Measurements from ENCODE around the gene SORBS1.

Gene SORBS1

DNA sequence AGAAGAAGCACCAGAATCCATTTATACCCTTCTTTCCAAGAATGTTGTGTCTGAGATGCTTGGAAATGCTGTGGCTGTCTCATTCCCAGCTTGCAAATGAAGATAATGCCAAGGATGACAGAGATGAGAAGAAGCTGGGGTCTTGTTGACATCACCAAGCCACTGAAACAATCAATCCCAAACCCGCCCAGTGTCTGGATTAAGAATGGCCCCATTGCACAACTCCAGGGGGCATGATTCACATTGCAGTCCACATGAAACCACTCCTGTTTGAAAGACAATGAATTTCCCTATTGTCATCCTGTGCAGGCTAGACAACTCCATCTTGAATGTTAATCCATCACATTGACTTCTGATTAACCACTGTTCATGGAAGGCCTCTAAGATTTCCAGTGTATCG, 28.6 kb downstream of the SORBS1 start:
- TF ChIP-seq, protein P1, sequence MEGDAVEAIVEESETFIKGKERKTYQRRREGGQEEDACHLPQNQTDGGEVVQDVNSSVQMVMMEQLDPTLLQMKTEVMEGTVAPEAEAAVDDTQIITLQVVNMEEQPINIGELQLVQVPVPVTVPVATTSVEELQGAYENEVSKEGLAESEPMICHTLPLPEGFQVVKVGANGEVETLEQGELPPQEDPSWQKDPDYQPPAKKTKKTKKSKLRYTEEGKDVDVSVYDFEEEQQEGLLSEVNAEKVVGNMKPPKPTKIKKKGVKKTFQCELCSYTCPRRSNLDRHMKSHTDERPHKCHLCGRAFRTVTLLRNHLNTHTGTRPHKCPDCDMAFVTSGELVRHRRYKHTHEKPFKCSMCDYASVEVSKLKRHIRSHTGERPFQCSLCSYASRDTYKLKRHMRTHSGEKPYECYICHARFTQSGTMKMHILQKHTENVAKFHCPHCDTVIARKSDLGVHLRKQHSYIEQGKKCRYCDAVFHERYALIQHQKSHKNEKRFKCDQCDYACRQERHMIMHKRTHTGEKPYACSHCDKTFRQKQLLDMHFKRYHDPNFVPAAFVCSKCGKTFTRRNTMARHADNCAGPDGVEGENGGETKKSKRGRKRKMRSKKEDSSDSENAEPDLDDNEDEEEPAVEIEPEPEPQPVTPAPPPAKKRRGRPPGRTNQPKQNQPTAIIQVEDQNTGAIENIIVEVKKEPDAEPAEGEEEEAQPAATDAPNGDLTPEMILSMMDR (IDR thresholded peaks at IDR 0.05; ENCODE audit: low read depth, low read length, missing control alignments) = no peak
- DNase-seq (ENCODE audit: low read depth) = no peak
- H3K4me3 ChIP-seq (ENCODE audit: low read depth, low read length) = no peak overlapping the region
- in situ Hi-C loops (cut with HindIII; ENCODE audit: low sequenced_read_pairs) = no loop called here

DNA sequence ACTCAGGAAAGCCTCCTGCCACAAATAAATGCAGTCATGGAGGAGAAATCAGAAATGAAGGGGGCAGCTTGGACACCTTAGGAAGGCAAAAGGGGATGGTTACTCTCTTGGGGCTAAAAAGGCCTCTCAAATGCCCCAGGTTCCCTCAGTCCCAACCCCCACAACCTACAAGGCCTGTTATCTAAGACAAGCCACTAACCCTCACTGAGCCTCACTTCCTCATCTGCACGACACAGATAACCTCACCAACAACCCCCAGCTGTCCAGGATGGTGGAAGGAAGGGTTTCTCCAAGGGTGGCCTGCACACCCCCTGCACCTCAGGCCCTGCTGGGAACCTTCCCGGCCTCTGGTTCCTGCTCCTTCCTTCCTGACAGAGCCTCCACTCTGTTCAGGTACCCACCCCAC, 29.2 kb downstream of the SORBS1 start:
- TF ChIP-seq, protein P1 (IDR thresholded peaks at IDR 0.05; ENCODE audit: low read depth, low read length, missing control alignments) = no peak
- no peak for DNase-seq (ENCODE audit: low read depth)
- H3K4me3 ChIP-seq (ENCODE audit: low read depth, low read length) = no peak overlapping the region
- in situ Hi-C loops (cut with HindIII; ENCODE audit: low sequenced_read_pairs) = no loop called here

DNA sequence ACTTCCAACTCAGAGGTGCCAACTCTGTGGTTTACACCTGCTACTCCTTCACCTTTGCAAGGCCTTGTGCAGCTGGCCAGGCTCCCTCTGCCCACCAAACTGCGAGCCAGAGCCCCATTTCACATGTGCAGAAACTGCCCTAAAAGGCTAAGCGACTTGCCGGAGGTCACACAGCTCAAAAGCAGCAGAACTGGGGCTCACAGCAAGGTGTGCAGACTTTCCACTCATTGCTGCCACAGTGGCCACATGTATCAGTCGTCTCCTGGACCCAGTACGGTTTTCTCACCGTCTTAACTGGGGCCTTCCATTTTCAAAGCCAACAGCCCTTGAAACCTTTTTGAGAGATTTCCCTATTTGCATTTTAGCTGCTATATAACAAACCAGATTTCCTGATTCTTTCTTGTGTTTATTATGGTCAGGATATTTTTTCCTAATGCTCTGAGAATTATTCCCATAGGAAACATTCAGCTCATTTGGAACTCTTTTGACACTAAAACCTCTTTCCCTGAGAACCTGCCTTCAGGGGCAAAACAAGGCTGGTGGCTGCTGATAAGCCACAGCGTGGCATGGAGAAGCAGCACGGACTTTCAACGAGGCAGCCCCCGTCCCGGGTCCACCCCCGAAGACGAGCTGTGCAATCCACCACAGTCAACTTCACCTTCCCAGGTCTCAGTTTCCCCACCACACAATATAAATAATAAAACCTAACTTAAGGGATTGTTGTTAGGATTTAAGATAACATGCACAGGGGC, 29.9 kb downstream of the SORBS1 start:
- TF ChIP-seq, protein P1 (IDR thresholded peaks at IDR 0.05; ENCODE audit: low read depth, low read length, missing control alignments) = no peak
- in situ Hi-C loops (cut with HindIII; ENCODE audit: low sequenced_read_pairs) = no loop called here
- DNase-seq (ENCODE audit: low read depth) = no peak
- no peak overlapping the region for H3K4me3 ChIP-seq (ENCODE audit: low read depth, low read length)

DNA sequence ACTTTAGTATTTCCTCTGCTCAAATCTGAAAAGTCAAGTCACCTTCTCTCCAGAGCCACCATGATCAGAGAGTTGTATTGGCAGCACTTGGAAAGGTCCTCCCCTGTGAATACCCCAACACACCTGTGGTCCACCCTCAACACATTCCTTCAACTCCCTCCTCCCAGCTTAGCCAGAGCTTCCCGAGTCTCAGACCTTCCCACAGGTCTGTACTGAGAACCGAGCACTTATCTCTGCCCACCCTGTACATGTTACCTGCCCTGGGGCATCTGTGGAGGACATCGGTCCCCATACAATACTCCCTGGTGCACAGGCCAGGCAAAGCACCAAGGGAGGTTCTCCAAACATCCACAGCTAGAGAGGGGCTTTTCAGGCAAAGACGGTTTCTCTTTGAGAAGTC, 30.6 kb downstream of the SORBS1 start:
- in situ Hi-C loops (cut with HindIII; ENCODE audit: low sequenced_read_pairs) = no loop called here

DNA sequence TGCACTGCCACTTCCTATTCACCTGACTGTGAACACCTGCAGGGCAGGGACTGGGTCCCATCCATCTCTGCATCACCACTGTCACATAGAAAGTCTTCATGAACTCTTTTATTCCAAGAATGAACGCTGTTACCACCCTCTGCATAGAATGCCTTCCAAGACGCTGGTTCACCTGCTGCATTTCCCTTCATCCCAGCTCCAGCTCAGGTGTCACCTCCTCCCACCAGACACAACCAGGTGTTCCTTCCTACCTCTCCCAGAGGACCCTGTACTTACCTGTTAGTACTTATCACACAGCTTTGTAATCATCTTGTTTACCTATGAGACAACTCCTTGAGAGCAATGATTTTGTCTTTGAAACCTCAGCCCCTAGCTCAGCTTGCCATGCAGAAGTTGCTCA, 31.1 kb downstream of the SORBS1 start:
- no peak for DNase-seq (ENCODE audit: low read depth)
- in situ Hi-C loops (cut with HindIII; ENCODE audit: low sequenced_read_pairs) = no loop called here
- H3K4me3 ChIP-seq (ENCODE audit: low read depth, low read length) = no peak overlapping the region
- TF ChIP-seq, protein P1 (IDR thresholded peaks at IDR 0.05; ENCODE audit: low read depth, low read length, missing control alignments) = no peak

More for the DNA sequence above, 30.6 kb downstream of the SORBS1 start:
- TF ChIP-seq, protein P1 (IDR thresholded peaks at IDR 0.05; ENCODE audit: low read depth, low read length, missing control alignments) = no peak
- no peak overlapping the region for H3K4me3 ChIP-seq (ENCODE audit: low read depth, low read length)
- DNase-seq (ENCODE audit: low read depth) = no peak

DNA sequence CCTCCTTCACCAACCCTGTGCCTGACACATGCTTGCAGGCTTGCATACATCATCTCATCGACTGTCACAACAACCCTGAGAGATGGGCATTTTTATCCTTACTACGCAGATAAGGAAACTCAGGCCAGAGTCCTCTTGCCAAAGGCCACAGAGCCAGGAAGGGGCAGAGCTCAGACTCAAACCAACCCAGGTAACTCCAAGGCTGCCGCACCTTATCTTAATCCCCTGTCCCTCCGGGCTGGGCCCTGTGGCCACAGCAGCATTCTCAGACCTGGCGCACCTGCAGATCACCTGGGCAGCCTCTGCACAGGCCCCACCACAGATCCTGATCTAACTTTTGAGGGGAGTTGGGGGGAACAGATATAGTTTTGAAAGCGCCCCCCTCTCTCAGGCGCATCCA, 35.1 kb downstream of the SORBS1 start:
- in situ Hi-C loops (cut with HindIII; ENCODE audit: low sequenced_read_pairs) = no loop called here
- TF ChIP-seq, protein P1 (IDR thresholded peaks at IDR 0.05; ENCODE audit: low read depth, low read length, missing control alignments) = no peak
- no peak overlapping the region for H3K4me3 ChIP-seq (ENCODE audit: low read depth, low read length)
- DNase-seq (ENCODE audit: low read depth) = no peak

Data from astrocyte of the cerebellum (primary cell).